ENCODE results near the gene BATF. TPM values are rescaled to one million over a fixed set of nuclear protein-coding genes. Genes with fewer than 3 reads are reported as not detected.

Gene BATF
- total and polyA plus RNA-seq, 2 experiments from 2014 or later: not detected

- TF ChIP-seq ZNF462 (CRISPR knock-in tag; IDR thresholded peaks at IDR 0.05): no peak
Observed at GRCh38 chr14:75514673-75515628, 7.3 kb upstream of the BATF start (continued).

GRCh38 chr14:75515629-75515996, 6.7 kb upstream of the BATF start:
- no peak overlapping the region for H3K27ac ChIP-seq (ENCODE audit: low read depth)
- DNase-seq (ENCODE audit: low spot score) (no peak), ATAC-seq (peak; percentile 9; the same call in 1 of the 3 replicates)
- H3K27me3 ChIP-seq (ENCODE audit: insufficient read depth): no peaks in the 10 kb centered on the region
- H3K27ac Mint-ChIP-seq: no peak overlapping the region
- H3K9me2 ChIP-seq (ENCODE audit: insufficient read depth): no peaks in the 10 kb centered on the region
- H3K4me3 ChIP-seq: no peak overlapping the region
- H3K36me3 Mint-ChIP-seq (ENCODE audit: low read depth): no peaks in the 10 kb centered on the region
- no peak for TF ChIP-seq NANOG (IDR thresholded peaks at IDR 0.05; ENCODE audit: borderline replicate concordance)
- H3K27me3 Mint-ChIP-seq (ENCODE audit: insufficient read depth, low read depth, poor library complexity): peaks cover 3% of the 10 kb centered on the region
- no peaks in the 10 kb centered on the region for H4K20me1 ChIP-seq (replicated peaks; ENCODE audit: insufficient read depth)
- no peak overlapping the region for H3K4me3 Mint-ChIP-seq
- H3F3A ChIP-seq (replicated peaks; ENCODE audit: low read depth): 0 out of 2 replicates have a peak, but pooled peaks cover 3% of the 10 kb centered on the region
- H3K4me1 Mint-ChIP-seq: peaks cover 9% of the 10 kb centered on the region; the same call in 2 of the 3 replicates
- no peaks in the 10 kb centered on the region for H3K36me3 ChIP-seq (ENCODE audit: insufficient read depth)
- peak overlapping the region; percentile 51; the same call in 1 of the 2 replicates for H3K4me2 ChIP-seq
- peaks cover 4% of the 10 kb centered on the region; the same call in 2 of the 3 replicates for H3K9me3 Mint-ChIP-seq
- H2AFZ ChIP-seq: peak overlapping the region; percentile 97
- peaks cover 11% of the 10 kb centered on the region for H3K4me1 ChIP-seq (ENCODE audit: insufficient read depth)
- no peaks in the 10 kb centered on the region for H3K79me2 ChIP-seq (replicated peaks; ENCODE audit: insufficient read depth)

Data from GM23338 (cell line).